Stomach (tissue), 9 donors: Measurements from ENCODE around the gene MINAR1. TPM values are rescaled to one million over a fixed set of nuclear protein-coding genes. Genes with fewer than 3 reads are reported as not detected.

Experiments used
- DNase-seq, 2 donors: peaks; one replicate each; pipeline versions ENCODE4 v3.0.0 to v3.0.0-alpha.2; 2013 to 2019
- H3K27ac ChIP-seq, 5 donors: fragments of 200-600 bp in 4 of 5; sonication (generic) in 4 of 5; one replicate each; pipeline ENCODE4 v1.5.1; 2013 to 2019; ENCODE audit warnings: mild to moderate bottlenecking in 1 of 5, moderate library complexity in 1 of 5
- H3K27me3 ChIP-seq, 3 donors: fragments of 200-600 bp; sonication (generic); one replicate each; pipeline ENCODE4 v1.5.1; 2017 to 2019; ENCODE audit warnings: mixed run types in 1 of 3
- H3K36me3 ChIP-seq, 4 donors: fragments of 200-600 bp; sonication (generic); 1 replicate in 3 of 4; 2 replicates in 1 of 4; pipeline ENCODE4 v1.5.1; 2016 to 2019
- H3K4me1 ChIP-seq, 4 donors: fragments of 200-600 bp; sonication (generic); one replicate each; pipeline ENCODE4 v1.5.1; 2016 to 2019
- H3K4me3 ChIP-seq, 4 donors: fragments of 200-600 bp; sonication (generic) in 3 of 4; one replicate each; pipeline ENCODE4 v1.5.1; 2016 to 2019; ENCODE audit warnings: mild to moderate bottlenecking in 1 of 4
- H3K9me3 ChIP-seq, 4 donors: fragments of 200-600 bp; sonication (generic); one replicate each; pipeline ENCODE4 v1.5.1; 2016 to 2019
- EP300 ChIP-seq: sonication (generic); formaldehyde crosslinking; IDR thresholded peaks from one replicate; pipeline ENCODE4 v1.6.1; 2017; ENCODE audit warnings: antibody characterized with exemption
- POLR2A ChIP-seq, 4 donors: fragments of 450-650 bp; IDR thresholded peaks; one replicate each; pipeline ENCODE4 v1.6.1; 2016; ENCODE audit warnings: antibody characterized with exemption in 4 of 4, control low read depth in 2 of 4, mild to moderate bottlenecking in 1 of 4, moderate library complexity in 1 of 4
- POLR2AphosphoS5 ChIP-seq, 3 donors: sonication (generic); formaldehyde crosslinking; IDR thresholded peaks; one replicate each; pipeline ENCODE4 v1.6.1; 2016; ENCODE audit warnings: antibody characterized with exemption in 3 of 3
- WGBS, 5 donors: extraction: QIAGEN DNeasy Blood & Tissue Kit in 3 of 5; methylation state at CpG; one replicate each; pipeline versions ENCODE4 v1.1.5 to v1.1.7; 2013 to 2018; 5-methylcytosine and 5-hydroxymethylcytosine counted together
- intact Hi-C: fragments of 100-400 bp; cut with DNase I; formaldehyde crosslinking; loops from one replicate; pipeline ENCODE4 v1.15.1; 2023; ENCODE audit warnings: low total_unique reads
- polyA plus RNA-seq, 3 donors: library from polyadenylated mRNA; stranded (reverse); fragments of 200-250 nt; gene quantifications; one replicate each; pipeline ENCODE4 v1.2.3, GENCODE V29; 2013
- total RNA-seq, 5 donors: library from RNA; depleted of rRNA; stranded (reverse); fragments of >200 nt; gene quantifications; one replicate each; pipeline versions ENCODE4 v1.1.0 to v1.2.3, GENCODE V29; 2014 to 2016
- TF ChIP-seq, protein P1 (sequence below), 7 experiments: fragments of 450-650 bp in 4 of 7; fragments of 200-600 bp in 3 of 7; sonication (generic) in 3 of 7; IDR thresholded peaks; one replicate each; pipeline ENCODE4 v1.5.1; 2016 to 2019; ENCODE audit warnings: antibody characterized with exemption in 7 of 7, control low read depth in 2 of 7, mild to moderate bottlenecking in 1 of 7
- donor health status: healthy with polysubstance abuse.
- donor health status: Bipolar disorder and iron deficiency.
- donor health status: healthy.

MINAR1 gene
- total and polyA plus RNA-seq, 8 donors: 0.12 to 1.3 (median 0.25) TPM; not detected in 3

DNA sequence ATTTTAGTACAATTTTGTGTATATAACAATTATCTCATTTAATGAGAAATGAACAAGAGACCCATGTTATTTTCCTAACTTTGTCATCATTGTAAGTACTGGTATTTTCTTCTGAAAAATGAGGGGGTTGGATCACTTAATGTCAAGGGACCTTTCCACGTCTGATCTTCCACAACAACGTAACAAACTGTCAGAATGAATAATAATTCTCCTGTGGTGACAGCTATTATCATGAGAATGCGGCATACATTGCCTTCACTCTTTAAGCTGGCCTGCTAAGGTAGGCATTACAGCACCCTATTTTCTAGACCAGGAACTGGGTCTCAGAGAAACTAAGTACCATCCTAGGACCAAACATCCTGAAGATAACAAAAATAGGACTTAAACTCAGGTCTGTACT lies 31.5 kb upstream of the MINAR1 start:
- Histone ChIP-seq H3K4me1 (no peaks in the 10 kb centered on the region), H3K4me3 (no peak overlapping the region), H3K27me3 (no peaks in the 10 kb centered on the region), H3K36me3 (no peaks in the 10 kb centered on the region), H3K9me3 (no peaks in the 10 kb centered on the region), H3K27ac (no peak overlapping the region)
- no peak for DNase-seq
- 54 to 83% (median 69%) methylated on average over 3 of the region's 3 CpGs for WGBS, 5 donors
- TF ChIP-seq, protein P1, sequence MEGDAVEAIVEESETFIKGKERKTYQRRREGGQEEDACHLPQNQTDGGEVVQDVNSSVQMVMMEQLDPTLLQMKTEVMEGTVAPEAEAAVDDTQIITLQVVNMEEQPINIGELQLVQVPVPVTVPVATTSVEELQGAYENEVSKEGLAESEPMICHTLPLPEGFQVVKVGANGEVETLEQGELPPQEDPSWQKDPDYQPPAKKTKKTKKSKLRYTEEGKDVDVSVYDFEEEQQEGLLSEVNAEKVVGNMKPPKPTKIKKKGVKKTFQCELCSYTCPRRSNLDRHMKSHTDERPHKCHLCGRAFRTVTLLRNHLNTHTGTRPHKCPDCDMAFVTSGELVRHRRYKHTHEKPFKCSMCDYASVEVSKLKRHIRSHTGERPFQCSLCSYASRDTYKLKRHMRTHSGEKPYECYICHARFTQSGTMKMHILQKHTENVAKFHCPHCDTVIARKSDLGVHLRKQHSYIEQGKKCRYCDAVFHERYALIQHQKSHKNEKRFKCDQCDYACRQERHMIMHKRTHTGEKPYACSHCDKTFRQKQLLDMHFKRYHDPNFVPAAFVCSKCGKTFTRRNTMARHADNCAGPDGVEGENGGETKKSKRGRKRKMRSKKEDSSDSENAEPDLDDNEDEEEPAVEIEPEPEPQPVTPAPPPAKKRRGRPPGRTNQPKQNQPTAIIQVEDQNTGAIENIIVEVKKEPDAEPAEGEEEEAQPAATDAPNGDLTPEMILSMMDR (IDR thresholded peaks at IDR 0.05): no peak
- TF ChIP-seq POLR2A (IDR thresholded peaks at IDR 0.05): no peak
- TF ChIP-seq EP300: no peak
- no peak for TF ChIP-seq POLR2AphosphoS5 (IDR thresholded peaks at IDR 0.05)
- intact Hi-C loops: no loop called here

DNA sequence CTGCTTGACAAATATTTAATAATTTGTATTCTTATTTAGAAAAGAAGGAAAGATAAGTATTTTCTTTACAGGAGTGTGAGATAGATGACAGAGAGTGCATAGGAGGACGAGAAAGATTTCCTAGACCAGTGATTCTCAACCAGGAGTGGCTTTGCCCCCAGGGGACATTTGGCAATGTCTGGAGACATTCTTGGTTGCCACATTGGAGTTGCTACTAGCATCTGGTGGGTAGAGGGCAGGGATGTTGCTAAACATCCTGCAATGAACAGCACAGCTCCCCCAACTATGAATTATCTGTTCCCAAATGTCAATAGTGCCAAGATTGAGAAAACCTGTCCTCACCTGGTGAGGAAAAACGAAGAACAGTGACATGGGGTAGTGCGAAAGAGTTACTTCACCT lies 30.8 kb upstream of the MINAR1 start:
- Histone ChIP-seq H3K4me1 (no peaks in the 10 kb centered on the region), H3K27ac (no peak overlapping the region), H3K9me3 (no peaks in the 10 kb centered on the region), H3K27me3 (no peaks in the 10 kb centered on the region), H3K36me3 (no peaks in the 10 kb centered on the region), H3K4me3 (no peak overlapping the region)
- TF ChIP-seq, protein P1 (IDR thresholded peaks at IDR 0.05): no peak
- no peak for TF ChIP-seq POLR2A (IDR thresholded peaks at IDR 0.05)
- TF ChIP-seq EP300: no peak
- no peak for TF ChIP-seq POLR2AphosphoS5 (IDR thresholded peaks at IDR 0.05)
- DNase-seq: no peak
- intact Hi-C loops: no loop called here
- 59 to 64% (median 62%) methylated on average over 3 of the region's 3 CpGs for WGBS, 5 donors

DNA sequence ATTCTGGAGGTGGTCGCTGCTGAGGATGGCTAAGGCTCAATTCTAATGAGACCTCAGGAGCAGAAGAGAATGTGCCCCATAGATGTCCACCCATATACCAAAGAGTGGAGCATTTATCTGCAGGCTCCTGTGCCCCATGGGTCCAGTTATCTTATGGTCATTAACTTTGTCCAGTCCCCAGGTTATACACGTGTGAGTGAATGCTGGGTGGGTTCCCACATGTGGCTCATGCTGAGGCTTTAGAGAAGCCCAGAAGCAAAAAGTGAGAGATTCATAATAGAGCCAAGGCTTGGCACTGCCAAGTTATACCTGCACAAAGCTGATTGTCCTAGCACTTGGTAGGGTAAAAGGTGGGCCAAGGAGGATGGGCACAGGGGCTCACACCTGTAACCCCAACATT lies 30.0 kb upstream of the MINAR1 start:
- Histone ChIP-seq H3K27me3 (no peaks in the 10 kb centered on the region), H3K4me1 (no peaks in the 10 kb centered on the region), H3K36me3 (no peaks in the 10 kb centered on the region), H3K27ac (no peak overlapping the region), H3K4me3 (no peak overlapping the region), H3K9me3 (no peaks in the 10 kb centered on the region)
- no peak for DNase-seq
- WGBS, 5 donors: 82 to 94% (median 91%) methylated on average over 2 of the region's 2 CpGs
- intact Hi-C loops: no loop called here
- TF ChIP-seq POLR2A (IDR thresholded peaks at IDR 0.05) (no peak), POLR2AphosphoS5 (IDR thresholded peaks at IDR 0.05) (no peak), EP300 (no peak)
- TF ChIP-seq, protein P1 (IDR thresholded peaks at IDR 0.05): no peak

DNA sequence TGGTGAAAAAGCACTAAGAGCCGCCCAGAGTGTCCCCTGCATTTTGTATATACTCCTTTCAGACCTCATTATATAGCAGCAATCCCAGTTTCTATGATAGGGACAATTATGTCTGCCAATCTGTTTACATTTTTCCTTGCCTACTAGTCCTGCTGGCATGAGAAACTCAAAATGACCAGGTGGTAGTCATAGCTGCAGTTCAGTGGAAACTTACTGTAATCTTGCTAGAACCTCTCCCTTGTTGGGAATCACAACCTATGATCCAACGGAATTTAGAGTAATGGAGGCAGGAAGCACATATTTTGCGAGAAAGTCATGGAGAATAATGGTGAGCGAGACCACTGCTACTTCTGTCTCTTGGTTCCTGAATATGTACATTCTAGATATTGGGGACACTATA lies 28.6 kb upstream of the MINAR1 start:
- no peak for DNase-seq
- H3K27ac ChIP-seq: no peak overlapping the region
- H3K9me3 ChIP-seq: no peaks in the 10 kb centered on the region
- H3K4me3 ChIP-seq: no peak overlapping the region
- TF ChIP-seq EP300: no peak
- TF ChIP-seq POLR2AphosphoS5 (IDR thresholded peaks at IDR 0.05): no peak
- no peak for TF ChIP-seq POLR2A (IDR thresholded peaks at IDR 0.05)
- TF ChIP-seq, protein P1 (IDR thresholded peaks at IDR 0.05): no peak
- no peaks in the 10 kb centered on the region for H3K4me1 ChIP-seq
- WGBS, 5 donors: 94 to 96% (median 95%) methylated on average over 4 of the region's 4 CpGs
- no peaks in the 10 kb centered on the region for H3K27me3 ChIP-seq
- H3K36me3 ChIP-seq: no peaks in the 10 kb centered on the region
- intact Hi-C loops: no loop called here
